ENCODE results near the gene CYP4Z1.
"Not testable (repeated sequence)": the region's sequence is repeated elsewhere in the genome, so short reads cannot be mapped to it uniquely, and the experiment has no call there.

Gene CYP4Z1

DNA sequence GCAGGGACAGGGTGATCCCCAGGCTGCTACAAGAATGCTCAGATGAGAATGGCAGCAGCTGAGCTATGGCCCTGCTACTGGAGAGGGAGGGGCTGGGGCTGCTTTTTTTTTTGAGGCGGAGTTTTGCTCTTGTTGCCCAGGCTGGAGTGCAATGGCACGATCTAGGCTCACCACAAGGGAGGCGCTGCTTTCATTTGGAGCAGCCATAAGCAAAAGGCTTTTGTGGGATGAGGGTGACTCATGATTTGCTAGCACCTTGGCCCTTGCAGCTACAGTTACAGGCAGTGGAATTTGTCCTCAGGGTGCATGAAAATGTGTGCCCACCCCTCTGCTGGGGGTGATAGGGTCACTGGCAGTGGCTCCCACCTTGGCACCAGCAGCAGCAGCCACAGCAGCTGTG is 37.8 kb downstream of the CYP4Z1 start:
- TF ChIP-seq, protein P1, sequence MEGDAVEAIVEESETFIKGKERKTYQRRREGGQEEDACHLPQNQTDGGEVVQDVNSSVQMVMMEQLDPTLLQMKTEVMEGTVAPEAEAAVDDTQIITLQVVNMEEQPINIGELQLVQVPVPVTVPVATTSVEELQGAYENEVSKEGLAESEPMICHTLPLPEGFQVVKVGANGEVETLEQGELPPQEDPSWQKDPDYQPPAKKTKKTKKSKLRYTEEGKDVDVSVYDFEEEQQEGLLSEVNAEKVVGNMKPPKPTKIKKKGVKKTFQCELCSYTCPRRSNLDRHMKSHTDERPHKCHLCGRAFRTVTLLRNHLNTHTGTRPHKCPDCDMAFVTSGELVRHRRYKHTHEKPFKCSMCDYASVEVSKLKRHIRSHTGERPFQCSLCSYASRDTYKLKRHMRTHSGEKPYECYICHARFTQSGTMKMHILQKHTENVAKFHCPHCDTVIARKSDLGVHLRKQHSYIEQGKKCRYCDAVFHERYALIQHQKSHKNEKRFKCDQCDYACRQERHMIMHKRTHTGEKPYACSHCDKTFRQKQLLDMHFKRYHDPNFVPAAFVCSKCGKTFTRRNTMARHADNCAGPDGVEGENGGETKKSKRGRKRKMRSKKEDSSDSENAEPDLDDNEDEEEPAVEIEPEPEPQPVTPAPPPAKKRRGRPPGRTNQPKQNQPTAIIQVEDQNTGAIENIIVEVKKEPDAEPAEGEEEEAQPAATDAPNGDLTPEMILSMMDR (IDR thresholded peaks at IDR 0.05; ENCODE audit: borderline replicate concordance, control extremely low read depth, extremely low read depth, insufficient read depth, missing control alignments) = no peak
- no peak for DNase-seq (ENCODE audit: low spot score)
- in situ Hi-C loops (cut with MboI; ENCODE audit: low sequenced_read_pairs, unreplicated experiment) = no loop called here

DNA sequence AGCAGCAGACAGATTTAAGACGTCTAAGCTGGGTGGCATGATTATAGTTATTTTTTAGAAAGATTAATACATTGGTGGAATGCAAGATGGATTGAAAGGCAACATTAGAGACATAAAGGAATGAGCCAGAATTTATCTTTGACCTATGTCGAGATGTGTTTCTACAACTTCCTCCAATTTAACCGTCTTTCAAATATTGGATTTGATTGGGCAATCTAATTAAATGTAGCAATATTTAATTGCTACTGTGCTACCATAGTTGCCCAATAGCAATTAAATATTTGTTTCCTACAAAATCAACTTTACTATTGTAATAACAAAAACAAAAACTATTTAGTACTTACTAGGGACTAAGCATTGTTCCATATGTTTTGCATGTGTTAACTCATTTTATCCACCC is 39.8 kb downstream of the CYP4Z1 start:
- in situ Hi-C loops (cut with MboI; ENCODE audit: low sequenced_read_pairs, unreplicated experiment) = no loop called here
- DNase-seq (ENCODE audit: low spot score) = no peak
- TF ChIP-seq, protein P1 (IDR thresholded peaks at IDR 0.05; ENCODE audit: borderline replicate concordance, control extremely low read depth, extremely low read depth, insufficient read depth, missing control alignments) = no peak

DNA sequence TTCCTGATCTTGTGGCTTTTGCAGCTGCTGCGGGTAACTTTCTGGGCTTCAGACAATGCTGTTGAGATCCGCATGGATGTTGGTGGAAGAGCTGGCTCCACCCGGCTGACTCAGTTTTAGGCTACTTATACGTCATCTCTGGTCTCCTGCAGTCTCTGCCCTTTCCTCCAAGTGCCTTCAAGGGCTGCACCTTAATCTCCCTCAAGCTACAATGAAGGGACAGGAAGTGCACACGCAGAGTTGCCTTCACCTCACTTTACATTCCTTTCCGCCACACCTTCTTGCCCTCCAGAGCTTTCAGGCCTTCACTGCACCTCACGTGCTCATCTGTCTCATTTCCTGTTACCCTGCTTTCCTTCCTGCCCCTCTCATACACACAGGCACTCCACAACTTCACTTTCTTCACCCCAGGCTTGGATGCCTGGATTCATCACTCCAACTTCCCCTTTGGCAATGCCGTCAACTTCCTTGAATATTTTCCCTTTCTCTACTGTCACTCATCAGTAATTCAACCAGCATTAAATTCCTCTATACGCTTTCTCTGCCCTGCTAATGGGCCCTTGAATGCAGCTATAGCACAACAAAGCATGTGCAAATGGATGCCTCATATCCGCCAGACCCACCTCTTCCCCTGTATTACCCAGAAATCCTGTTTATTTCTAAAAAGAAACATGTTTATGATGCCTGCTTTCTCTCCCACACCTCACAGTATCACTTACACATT is 41.0 kb downstream of the CYP4Z1 start:
- in situ Hi-C loops (cut with MboI; ENCODE audit: low sequenced_read_pairs, unreplicated experiment); DNase-seq (ENCODE audit: low spot score): not testable (repeated sequence)

DNA sequence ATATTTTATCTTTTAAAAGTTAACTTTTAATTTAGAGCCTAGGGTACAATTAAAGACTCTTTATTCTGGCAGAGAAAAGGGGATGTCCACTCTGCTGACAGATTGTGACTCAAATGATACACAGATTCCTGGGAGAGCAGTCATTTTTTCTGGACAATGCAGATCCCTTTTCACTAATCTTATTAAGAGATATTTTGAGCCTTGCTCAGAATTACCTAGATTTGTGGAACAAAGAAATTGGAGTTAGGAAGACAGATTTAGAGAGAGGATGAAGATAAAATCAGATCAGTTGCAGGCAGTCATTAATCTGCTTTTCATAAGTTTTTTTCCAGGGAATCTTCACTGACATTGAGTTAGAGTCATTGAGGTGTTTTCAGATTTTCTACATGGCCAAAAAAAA is 42.5 kb downstream of the CYP4Z1 start:
- DNase-seq (ENCODE audit: low spot score) = not testable (repeated sequence)

DNA sequence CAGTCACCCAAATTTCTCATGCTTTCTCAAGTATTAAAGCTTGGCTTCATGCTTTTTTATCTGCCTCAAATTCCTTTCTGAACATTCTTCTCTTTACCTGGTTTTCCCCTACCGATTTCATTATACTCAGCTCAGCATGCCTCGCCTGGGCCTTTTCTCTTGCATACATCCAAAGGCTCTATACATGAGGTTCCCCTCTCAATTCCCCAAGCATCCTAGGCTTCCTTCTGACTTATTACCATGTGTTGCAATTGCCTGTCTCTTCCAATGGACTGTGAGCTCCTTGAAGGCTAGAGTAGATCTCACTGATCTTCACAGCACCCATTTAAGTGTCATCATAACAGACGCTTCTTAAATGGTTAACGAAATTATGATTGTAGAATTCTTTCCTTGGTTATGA is 46.1 kb downstream of the CYP4Z1 start:
- DNase-seq (ENCODE audit: low spot score) = no peak
- TF ChIP-seq, protein P1 (IDR thresholded peaks at IDR 0.05; ENCODE audit: borderline replicate concordance, control extremely low read depth, extremely low read depth, insufficient read depth, missing control alignments) = no peak
- in situ Hi-C loops (cut with MboI; ENCODE audit: low sequenced_read_pairs, unreplicated experiment) = no loop called here

More for the DNA sequence above, 42.5 kb downstream of the CYP4Z1 start:
- in situ Hi-C loops (cut with MboI; ENCODE audit: low sequenced_read_pairs, unreplicated experiment) = not testable (repeated sequence)

DNA sequence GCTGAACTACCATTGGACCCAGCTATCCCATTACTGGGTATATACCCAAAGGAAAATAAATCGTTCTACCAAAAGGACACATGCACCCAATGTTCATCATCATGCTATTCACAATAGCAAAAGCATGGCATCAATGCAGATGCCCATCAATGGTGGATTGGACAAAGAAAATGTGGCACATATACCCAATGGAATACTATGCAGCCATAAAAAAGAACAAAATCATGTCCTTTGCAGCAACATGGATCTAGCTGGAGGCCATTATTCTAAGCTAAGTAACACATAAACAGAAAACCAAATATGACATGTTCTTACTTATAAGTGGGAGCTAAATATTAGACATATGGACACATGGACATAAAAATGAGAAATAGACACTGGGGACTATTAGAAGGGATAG is 54.0 kb downstream of the CYP4Z1 start:
- DNase-seq (ENCODE audit: low spot score); in situ Hi-C loops (cut with MboI; ENCODE audit: low sequenced_read_pairs, unreplicated experiment): not testable (repeated sequence)

DNA sequence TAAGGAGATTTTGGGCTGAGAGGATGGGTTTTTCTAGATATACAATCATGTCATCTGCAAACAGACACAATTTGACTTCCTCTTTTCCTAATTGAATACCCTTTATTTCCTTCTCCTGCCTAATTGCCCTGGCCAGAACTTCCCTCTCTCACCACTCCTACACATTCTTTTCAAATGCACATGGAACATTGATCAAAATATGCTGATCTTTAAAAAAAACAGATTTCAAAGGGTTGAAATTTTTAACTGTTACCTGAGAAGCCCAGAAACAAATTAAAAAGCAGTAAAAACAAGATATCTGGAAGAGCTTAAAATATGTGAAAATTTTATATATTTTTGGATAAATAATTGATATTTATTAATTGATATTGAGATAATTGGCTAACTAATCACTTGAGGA is 57.8 kb downstream of the CYP4Z1 start:
- in situ Hi-C loops (cut with MboI; ENCODE audit: low sequenced_read_pairs, unreplicated experiment); DNase-seq (ENCODE audit: low spot score): not testable (repeated sequence)

DNA sequence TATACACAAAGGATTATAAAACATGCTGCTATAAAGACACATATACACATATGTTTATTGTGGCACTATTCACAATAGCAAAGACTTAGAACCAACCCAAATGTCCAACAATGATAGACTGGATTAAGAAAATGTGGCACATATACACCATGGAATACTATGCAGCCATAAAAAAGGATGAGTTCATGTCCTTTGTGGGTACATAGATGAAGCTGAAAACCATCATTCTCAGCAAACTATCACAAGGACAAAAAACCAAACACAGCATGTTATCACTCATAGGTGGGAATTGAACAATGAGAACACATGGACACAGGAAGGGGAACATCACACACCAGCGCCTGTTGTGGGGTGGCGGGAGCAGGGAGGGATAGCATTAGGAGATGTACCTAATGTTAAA is 60.0 kb downstream of the CYP4Z1 start:
- in situ Hi-C loops (cut with MboI; ENCODE audit: low sequenced_read_pairs, unreplicated experiment); DNase-seq (ENCODE audit: low spot score): not testable (repeated sequence)

DNA sequence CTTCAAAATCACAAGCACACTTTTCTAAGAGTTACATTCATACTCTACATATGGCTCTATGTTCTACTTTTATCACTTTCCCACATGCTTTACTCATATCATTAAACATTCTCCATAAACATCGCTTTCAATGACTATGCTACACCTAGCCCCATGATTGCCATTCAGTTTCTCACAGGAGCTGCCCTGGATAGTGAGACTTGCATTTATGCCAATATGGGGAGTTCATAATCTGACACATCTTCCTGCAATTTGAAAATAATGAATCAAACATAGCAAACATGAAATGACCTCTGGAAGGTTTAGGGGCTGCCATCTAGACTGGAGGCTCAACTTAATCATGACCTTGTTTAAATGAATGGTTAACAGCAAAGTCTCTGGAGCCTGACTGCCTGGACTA is 61.2 kb downstream of the CYP4Z1 start:
- in situ Hi-C loops (cut with MboI; ENCODE audit: low sequenced_read_pairs, unreplicated experiment) = no loop called here
- no peak for DNase-seq (ENCODE audit: low spot score)
- TF ChIP-seq, protein P1 (IDR thresholded peaks at IDR 0.05; ENCODE audit: borderline replicate concordance, control extremely low read depth, extremely low read depth, insufficient read depth, missing control alignments) = no peak

DNA sequence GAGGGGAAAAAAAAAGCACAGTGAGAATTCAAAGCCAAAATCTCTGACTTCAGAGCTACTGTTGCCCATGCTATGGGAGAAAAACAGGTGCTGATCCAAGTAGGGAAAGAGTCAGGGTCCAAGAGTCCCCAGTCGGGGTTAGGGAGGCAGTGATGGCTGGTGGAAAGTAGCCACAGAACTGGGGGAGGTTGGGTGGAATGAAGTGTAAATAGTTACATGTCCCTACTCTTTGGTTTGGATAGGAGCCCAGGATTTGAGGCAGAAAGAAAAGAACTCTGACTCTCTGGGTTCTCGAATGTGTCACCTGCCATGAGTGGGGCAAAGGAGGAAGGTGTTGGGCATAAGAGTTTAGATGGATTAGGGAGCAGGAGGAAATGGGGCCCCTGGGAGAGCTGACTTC is 61.8 kb downstream of the CYP4Z1 start:
- in situ Hi-C loops (cut with MboI; ENCODE audit: low sequenced_read_pairs, unreplicated experiment) = not testable (repeated sequence)

DNA sequence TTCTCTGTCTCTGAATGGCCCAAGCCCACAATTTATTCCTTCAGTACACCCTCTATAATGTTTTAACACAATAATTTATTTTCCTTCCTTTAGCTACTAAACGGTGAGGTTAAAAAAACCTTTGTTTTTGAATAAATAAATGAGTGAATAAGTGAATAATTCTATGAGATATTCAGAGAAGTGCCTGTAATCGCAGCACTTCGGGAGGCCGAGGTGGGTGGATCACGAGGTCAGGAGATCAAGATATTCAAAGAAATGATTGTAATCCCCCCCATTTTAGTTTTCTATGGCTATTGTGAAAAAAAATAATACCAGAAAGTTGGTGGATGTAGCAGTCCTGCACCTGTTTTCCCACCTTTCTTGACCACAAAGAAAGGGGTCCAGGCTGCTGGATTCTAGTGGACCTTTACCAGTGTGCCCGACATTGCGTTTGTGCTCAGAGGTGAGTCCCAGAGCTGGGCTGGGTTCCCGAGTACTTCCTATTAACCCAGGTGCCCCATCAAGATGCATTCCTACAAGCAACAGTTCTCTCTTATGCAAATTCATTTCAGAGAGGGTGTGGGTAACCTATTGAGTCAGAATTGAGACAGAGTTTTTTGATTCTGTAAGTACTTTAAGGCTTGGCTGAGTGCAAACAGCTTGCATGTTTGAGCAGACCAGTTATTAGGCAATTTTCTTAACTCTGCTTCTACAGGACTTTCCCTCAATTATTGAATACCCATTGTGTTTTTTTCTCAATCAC is 62.6 kb downstream of the CYP4Z1 start:
- DNase-seq (ENCODE audit: low spot score); in situ Hi-C loops (cut with MboI; ENCODE audit: low sequenced_read_pairs, unreplicated experiment): not testable (repeated sequence)

More for the DNA sequence above, 61.8 kb downstream of the CYP4Z1 start:
- not testable (repeated sequence) for DNase-seq (ENCODE audit: low spot score)

DNA sequence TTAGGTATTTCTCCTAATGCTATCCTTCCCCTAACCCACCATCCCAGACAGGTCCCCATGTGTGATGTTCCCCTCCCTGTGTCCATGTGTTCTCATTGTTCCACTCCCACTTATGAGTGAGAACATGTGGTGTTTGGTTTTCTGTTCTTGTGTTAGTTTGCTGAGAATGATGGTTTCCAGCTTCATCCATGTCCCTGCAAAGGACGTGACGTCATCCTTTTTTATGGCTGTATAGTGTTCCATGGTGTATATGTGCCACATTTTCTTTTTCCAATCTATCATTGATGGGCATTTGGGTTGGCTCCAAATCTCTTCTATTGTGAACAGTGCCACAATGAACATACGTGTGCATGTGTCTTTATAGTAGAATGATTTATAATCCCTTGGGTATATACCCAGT is 65.6 kb downstream of the CYP4Z1 start:
- in situ Hi-C loops (cut with MboI; ENCODE audit: low sequenced_read_pairs, unreplicated experiment) = not testable (repeated sequence)

More for the DNA sequence above, 65.6 kb downstream of the CYP4Z1 start:
- DNase-seq (ENCODE audit: low spot score) = not testable (repeated sequence)

Measured in GM13976 (cell line).